SJCRH30 (cell line): ENCODE results near the gene SLC25A43. TPM values are rescaled to one million over a fixed set of nuclear protein-coding genes. Genes with fewer than 3 reads are reported as not detected.
"Not testable (repeated sequence)": the region's sequence is repeated elsewhere in the genome, so short reads cannot be mapped to it uniquely, and the experiment has no call there.

Source experiments
- DNase-seq, 2 experiments: peaks; one replicate each; pipeline ENCODE4 v3.0.0-alpha.2; 2015 to 2020
- H3K27ac ChIP-seq: fragments of 250-450 bp; sonication (Bioruptor Pico); 2 replicates; pipeline ENCODE4 v1.5.1; 2020; ENCODE audit warnings: mild to moderate bottlenecking, moderate library complexity
- H3K27me3 ChIP-seq: fragments of 250-450 bp; sonication (Bioruptor Pico); 2 replicates; pipeline ENCODE4 v1.5.1; 2020; ENCODE audit warnings: mild to moderate bottlenecking, moderate library complexity
- H3K36me3 ChIP-seq: fragments of 250-450 bp; sonication (Bioruptor Pico); 2 replicates; pipeline ENCODE4 v1.5.1; 2020; ENCODE audit warnings: mild to moderate bottlenecking, moderate library complexity
- H3K4me1 ChIP-seq: fragments of 250-450 bp; sonication (Bioruptor Pico); 2 replicates; pipeline ENCODE4 v1.5.1; 2020; ENCODE audit warnings: mild to moderate bottlenecking, moderate library complexity
- H3K4me3 ChIP-seq: fragments of 250-450 bp; sonication (Bioruptor Pico); 2 replicates; pipeline ENCODE4 v1.5.1; 2020; ENCODE audit warnings: mild to moderate bottlenecking, moderate library complexity
- H3K9me3 ChIP-seq: fragments of 250-450 bp; sonication (Bioruptor Pico); replicated peaks from 2 replicates; pipeline ENCODE4 v1.5.1; 2020; ENCODE audit warnings: mild to moderate bottlenecking, moderate library complexity
- total RNA-seq: library from RNA; depleted of rRNA; stranded (reverse); fragments of >200 nt; shearing (Covaris generic); gene quantifications from 2 replicates; pipeline ENCODE4 v1.2.3, GENCODE V29; 2014

SLC25A43 gene
- total RNA-seq, 1 experiment from 2014 or later = not detected

DNA sequence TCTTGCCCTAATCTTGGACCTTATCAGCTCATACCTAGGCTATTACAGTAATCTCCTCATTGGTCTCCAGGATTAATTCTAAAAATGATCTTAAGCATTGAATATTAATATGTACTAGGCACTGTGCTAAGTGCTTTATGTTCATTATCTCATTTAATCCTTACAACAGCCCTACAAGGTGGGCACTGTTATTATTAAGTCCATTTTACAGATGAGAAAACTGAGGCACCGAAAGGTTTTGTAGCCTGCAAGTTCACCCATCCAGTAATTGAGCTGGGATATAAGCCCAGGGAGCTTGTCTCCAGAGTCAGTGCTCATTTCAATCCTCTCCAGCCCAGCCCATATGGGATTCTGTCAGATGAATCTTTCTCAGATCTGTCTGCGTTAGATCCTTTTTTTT, 20.8 kb downstream of the SLC25A43 start:
- H3K9me3 ChIP-seq = no peaks in the 10 kb centered on the region
- peaks cover 12% of the 10 kb centered on the region; the same call in 1 of the 2 replicates for H3K27me3 ChIP-seq
- no peaks in the 10 kb centered on the region for H3K36me3 ChIP-seq
- H3K4me3 ChIP-seq = no peak overlapping the region
- no peak overlapping the region for H3K27ac ChIP-seq
- no peak for DNase-seq
- H3K4me1 ChIP-seq = no peaks in the 10 kb centered on the region

GRCh38 chrX:119421016-119421705, 22.0 kb downstream of the SLC25A43 start:
- no peaks in the 10 kb centered on the region for H3K4me1 ChIP-seq
- no peak overlapping the region for H3K27ac ChIP-seq
- no peak overlapping the region for H3K4me3 ChIP-seq
- no peaks in the 10 kb centered on the region for H3K36me3 ChIP-seq
- no peaks in the 10 kb centered on the region for H3K9me3 ChIP-seq
- peaks cover 12% of the 10 kb centered on the region; the same call in 1 of the 2 replicates for H3K27me3 ChIP-seq
- DNase-seq = no peak

DNA sequence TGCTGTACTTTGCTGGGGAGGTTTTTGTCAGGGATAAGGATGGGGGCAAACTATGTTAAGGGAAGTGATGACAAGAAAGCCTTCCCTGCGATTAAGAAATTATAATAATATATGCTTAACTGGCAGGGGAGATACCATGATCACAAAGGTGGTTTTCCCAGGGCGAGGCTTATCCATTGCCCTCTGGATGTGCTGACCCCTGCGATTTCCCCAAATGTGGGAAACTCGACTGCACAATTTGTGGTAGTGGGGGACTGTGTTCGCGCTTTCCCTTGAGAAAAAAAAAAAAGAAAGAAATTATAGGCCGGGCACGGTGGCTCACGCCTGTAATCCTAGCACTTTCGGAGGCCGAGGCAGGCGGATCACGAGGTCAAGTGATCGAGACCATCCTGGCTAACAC, 24.5 kb downstream of the SLC25A43 start:
- Histone ChIP-seq H3K27me3 (peaks cover 9% of the 10 kb centered on the region; the same call in 1 of the 2 replicates), H3K4me3 (no peak overlapping the region), H3K27ac (no peak overlapping the region), H3K36me3 (no peaks in the 10 kb centered on the region), H3K4me1 (no peaks in the 10 kb centered on the region), H3K9me3 (no peaks in the 10 kb centered on the region)
- no peak for DNase-seq

- no peak overlapping the region for H3K4me3 ChIP-seq
- 0 out of 2 replicates have a peak, but pooled peaks cover 9% of the 10 kb centered on the region for H3K27me3 ChIP-seq
- no peaks in the 10 kb centered on the region for H3K4me1 ChIP-seq
- H3K27ac ChIP-seq = no peak overlapping the region
- H3K9me3 ChIP-seq = no peaks in the 10 kb centered on the region
- no peaks in the 10 kb centered on the region for H3K36me3 ChIP-seq
- no peak for DNase-seq
These were observed 25.9 kb downstream of the SLC25A43 start for GRCh38 chrX:119424999-119425398.

GRCh38 chrX:119427024-119427794, 28.1 kb downstream of the SLC25A43 start:
- Histone ChIP-seq H3K36me3 (no peaks in the 10 kb centered on the region), H3K4me3 (no peak overlapping the region), H3K27me3 (0 out of 2 replicates have a peak, but pooled peaks cover 8% of the 10 kb centered on the region), H3K9me3 (no peaks in the 10 kb centered on the region), H3K4me1 (no peaks in the 10 kb centered on the region), H3K27ac (no peak overlapping the region)
- DNase-seq = no peak

GRCh38 chrX:119427795-119428185, 28.7 kb downstream of the SLC25A43 start:
- no peak for DNase-seq
- Histone ChIP-seq H3K27me3 (0 out of 2 replicates have a peak, but pooled peaks cover 3% of the 10 kb centered on the region), H3K36me3 (no peaks in the 10 kb centered on the region), H3K27ac (no peak overlapping the region), H3K4me1 (no peaks in the 10 kb centered on the region), H3K9me3 (no peaks in the 10 kb centered on the region), H3K4me3 (no peak overlapping the region)

GRCh38 chrX:119429471-119429870, 30.3 kb downstream of the SLC25A43 start:
- Histone ChIP-seq H3K4me1 (no peaks in the 10 kb centered on the region), H3K36me3 (no peaks in the 10 kb centered on the region), H3K9me3 (no peaks in the 10 kb centered on the region), H3K27ac (no peak overlapping the region), H3K4me3 (no peak overlapping the region), H3K27me3 (0 out of 2 replicates have a peak, but pooled peaks cover 3% of the 10 kb centered on the region)
- DNase-seq = no peak

DNA sequence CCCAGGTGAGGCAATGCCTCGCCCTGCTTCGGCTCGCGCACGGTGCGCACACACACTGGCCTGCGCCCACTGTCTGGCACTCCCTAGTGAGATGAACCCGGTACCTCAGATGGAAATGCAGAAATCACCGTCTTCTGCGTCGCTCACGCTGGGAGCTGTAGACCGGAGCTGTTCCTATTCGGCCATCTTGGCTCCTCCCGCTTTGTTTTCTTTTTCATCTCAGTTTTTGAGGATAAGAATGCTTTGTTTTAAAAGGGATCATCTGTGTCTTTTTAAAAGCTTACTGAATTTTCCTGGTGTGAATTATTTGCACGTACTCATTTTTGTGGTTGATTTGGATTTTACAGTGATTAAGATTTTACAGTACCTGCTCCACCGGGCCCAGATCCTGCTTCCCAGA, 42.2 kb downstream of the SLC25A43 start:
- not testable (repeated sequence) for H3K27ac ChIP-seq, H3K4me3 ChIP-seq, DNase-seq, H3K4me1 ChIP-seq, H3K27me3 ChIP-seq, H3K36me3 ChIP-seq, H3K9me3 ChIP-seq

DNA sequence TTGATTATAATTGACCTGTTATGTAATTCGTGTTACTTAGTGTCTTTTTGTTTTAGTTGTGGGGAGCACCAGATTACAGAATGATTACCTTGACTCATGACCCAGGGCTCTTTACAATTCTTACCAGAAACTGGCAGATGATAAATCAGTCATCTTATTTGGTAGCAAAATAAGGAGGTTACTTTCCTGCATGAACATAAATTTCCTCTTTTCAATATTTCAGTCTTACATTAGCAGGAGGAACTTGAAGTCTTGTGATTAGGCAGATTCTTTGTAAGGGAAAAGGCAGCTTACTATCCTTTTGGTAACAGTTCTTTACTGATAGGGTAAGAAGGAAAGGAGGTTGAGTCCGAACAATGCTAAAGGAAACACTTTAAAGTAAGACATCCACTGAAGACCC, 43.1 kb downstream of the SLC25A43 start:
- Histone ChIP-seq H3K27ac (no peak overlapping the region), H3K9me3 (no peaks in the 10 kb centered on the region)
- DNase-seq = no peak

GRCh38 chrX:119453202-119453601, 54.1 kb downstream of the SLC25A43 start:
- Histone ChIP-seq H3K9me3 (no peaks in the 10 kb centered on the region), H3K27ac (no peak overlapping the region), H3K27me3 (peaks cover 16% of the 10 kb centered on the region), H3K4me3 (no peak overlapping the region), H3K36me3 (no peaks in the 10 kb centered on the region), H3K4me1 (no peaks in the 10 kb centered on the region)
- DNase-seq = no peak

More for the DNA sequence above, 43.1 kb downstream of the SLC25A43 start:
- H3K36me3 ChIP-seq = no peaks in the 10 kb centered on the region; the same call in 1 of the 2 replicates
- H3K4me3 ChIP-seq = no peak overlapping the region
- no peaks in the 10 kb centered on the region for H3K4me1 ChIP-seq
- no peaks in the 10 kb centered on the region for H3K27me3 ChIP-seq

GRCh38 chrX:119455264-119455663, 56.1 kb downstream of the SLC25A43 start:
- Histone ChIP-seq H3K27me3 (peaks cover 13% of the 10 kb centered on the region), H3K27ac (no peak overlapping the region), H3K4me1 (no peaks in the 10 kb centered on the region), H3K9me3 (no peaks in the 10 kb centered on the region), H3K4me3 (no peak overlapping the region), H3K36me3 (no peaks in the 10 kb centered on the region)
- DNase-seq = no peak

GRCh38 chrX:119459181-119459580, 60.0 kb downstream of the SLC25A43 start:
- Histone ChIP-seq H3K4me3 (no peak overlapping the region), H3K9me3 (no peaks in the 10 kb centered on the region), H3K36me3 (no peaks in the 10 kb centered on the region), H3K27me3 (peaks cover 3% of the 10 kb centered on the region; the same call in 1 of the 2 replicates), H3K27ac (no peak overlapping the region), H3K4me1 (no peaks in the 10 kb centered on the region)
- DNase-seq = no peak

DNA sequence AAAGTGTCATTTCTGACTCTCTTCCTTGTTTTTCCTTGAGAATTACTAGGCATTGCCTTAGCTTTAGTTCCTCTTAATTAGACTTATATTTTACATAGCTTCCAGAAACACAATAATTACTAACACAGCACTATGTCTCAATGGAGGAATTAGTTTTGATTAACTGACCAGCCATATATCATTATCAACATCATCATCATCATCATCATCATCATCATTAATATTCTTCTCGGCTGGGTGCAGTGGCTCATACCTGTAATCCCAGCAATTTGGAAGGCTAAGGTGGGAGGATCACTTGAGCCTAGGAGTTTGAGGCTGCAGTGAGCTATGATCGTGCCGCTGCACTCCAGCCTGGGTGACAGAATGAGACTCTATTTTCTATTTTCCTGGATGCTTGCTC, 66.4 kb downstream of the SLC25A43 start:
- Histone ChIP-seq H3K27ac (no peak overlapping the region), H3K9me3 (no peaks in the 10 kb centered on the region), H3K36me3 (peaks cover 11% of the 10 kb centered on the region), H3K4me3 (no peak overlapping the region), H3K27me3 (0 out of 2 replicates have a peak, but pooled peaks cover 3% of the 10 kb centered on the region), H3K4me1 (no peaks in the 10 kb centered on the region)
- DNase-seq = no peak

DNA sequence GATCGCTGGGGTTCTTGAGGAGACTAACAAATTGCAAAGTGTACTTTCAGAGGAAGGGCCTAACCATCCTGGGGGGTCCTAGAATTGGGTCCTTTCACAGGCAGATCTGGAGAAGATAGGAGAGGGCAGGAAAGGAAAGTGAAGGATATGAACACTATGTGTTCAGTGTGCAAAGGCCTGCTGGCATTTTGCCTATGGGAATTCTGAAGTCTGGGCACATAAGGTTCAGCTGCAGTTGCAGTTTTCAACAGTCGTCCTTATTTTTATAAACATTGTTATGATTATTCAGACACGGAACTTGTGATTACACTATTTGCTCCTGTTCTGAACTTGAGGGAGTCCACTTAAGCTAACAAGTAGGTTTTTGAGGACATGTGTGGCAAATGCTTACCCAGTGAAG, 67.8 kb downstream of the SLC25A43 start:
- Histone ChIP-seq H3K4me3 (no peak overlapping the region), H3K36me3 (peaks cover 20% of the 10 kb centered on the region), H3K27me3 (0 out of 2 replicates have a peak, but pooled peaks cover 3% of the 10 kb centered on the region), H3K9me3 (no peaks in the 10 kb centered on the region), H3K27ac (no peak overlapping the region), H3K4me1 (no peaks in the 10 kb centered on the region)
- no peak for DNase-seq

GRCh38 chrX:119467433-119467832, 68.3 kb downstream of the SLC25A43 start:
- no peaks in the 10 kb centered on the region for H3K9me3 ChIP-seq
- no peak overlapping the region for H3K27ac ChIP-seq
- DNase-seq = no peak
- peaks cover 20% of the 10 kb centered on the region for H3K36me3 ChIP-seq
- H3K4me3 ChIP-seq = no peak overlapping the region
- 0 out of 2 replicates have a peak, but pooled peaks cover 3% of the 10 kb centered on the region for H3K27me3 ChIP-seq
- no peaks in the 10 kb centered on the region for H3K4me1 ChIP-seq
